Activated CD8-positive, alpha-beta memory T cell treated with anti-CD3 and anti-CD28 coated beads, Interleukin-2, amount 50 U/mL, for 1 hour (primary cell): ENCODE measurements around the gene EPHA6.
"Not testable (repeated sequence)": the region's sequence is repeated elsewhere in the genome, so short reads cannot be mapped to it uniquely, and the experiment has no call there.

ENCODE experiments used
- DNase-seq: peaks from one replicate; pipeline ENCODE4 v3.0.0-alpha.2; 2020; ENCODE audit errors: extremely low read depth

The EPHA6 gene

DNA sequence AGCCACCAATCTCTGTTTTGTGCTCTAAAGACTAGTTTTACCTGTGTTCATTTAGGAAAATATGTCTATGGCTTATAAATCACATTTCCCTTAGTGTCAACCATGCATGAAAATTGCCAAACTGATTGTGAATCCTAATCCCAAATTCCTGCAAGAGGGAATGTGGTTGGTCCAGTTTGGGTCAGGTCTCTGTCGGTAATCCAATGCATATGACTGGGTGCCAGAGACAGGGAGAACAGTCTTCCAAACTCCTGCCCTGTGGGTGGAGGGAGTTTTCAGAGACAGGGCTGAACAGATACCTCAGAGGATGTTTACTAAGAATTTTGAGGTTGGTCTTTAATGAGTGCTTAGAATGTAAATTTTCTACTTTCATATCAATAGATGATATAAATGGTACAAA is 649.6 kb downstream of the EPHA6 start:
- no peak for DNase-seq

DNA sequence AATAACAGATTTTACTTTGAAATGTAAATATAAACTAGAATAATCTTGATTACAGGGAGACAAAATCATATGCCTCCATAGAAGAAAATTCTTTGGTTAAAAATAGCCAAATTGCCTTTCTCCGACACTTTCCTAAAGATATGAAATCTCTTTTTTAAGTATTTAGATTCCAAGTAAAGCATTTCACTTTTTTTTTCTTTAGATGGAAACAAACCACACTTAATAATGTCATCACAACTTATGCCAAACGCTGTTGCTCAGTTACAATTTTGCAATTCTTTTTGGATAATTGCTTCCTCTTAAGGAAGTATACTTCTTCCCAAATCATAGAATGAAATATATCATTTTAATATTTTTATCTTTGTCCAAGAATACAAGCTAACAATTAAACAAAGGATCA is 656.1 kb downstream of the EPHA6 start:
- no peak for DNase-seq

DNA sequence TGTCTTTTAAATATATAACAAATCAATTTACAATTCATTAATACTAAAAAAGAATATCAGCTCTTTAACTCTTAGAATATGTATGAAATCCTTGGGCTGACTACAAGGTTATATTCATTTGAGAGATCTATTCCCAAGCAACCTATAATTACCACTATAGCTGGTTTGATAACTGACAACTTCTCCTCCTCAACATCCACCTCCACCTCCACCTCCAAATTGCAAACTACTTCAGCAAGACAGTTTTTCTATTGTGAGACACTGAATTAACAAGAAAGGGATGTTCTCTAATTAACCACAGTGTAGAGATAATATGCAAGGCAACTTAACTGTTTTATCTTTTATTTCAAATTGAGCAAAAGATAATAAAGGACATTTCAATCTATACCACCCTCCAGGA is 665.3 kb downstream of the EPHA6 start:
- no peak for DNase-seq

GRCh38 chr3:97480696-97481289 is 666.4 kb downstream of the EPHA6 start:
- DNase-seq = not testable (repeated sequence)

DNA sequence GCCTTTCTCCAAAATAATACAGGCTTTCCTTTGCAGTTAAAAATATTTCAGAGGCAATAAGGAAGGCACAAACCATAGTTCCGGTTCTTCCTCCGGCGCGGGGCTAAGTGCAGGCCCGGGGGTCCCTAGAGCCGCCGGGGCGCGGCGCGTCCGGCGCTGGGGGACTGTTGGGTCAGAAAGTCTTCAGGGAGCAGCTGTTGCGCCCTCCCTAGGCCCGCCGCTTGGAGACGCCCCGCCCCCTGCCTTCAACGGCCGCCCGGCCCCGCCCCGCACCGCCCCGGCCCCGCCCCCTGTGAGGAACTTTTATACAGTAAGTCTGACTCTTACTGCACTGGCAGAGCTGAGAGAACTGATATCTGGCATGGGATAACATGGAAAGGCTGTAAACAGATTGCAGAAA is 667.0 kb downstream of the EPHA6 start:
- DNase-seq = no peak

DNA sequence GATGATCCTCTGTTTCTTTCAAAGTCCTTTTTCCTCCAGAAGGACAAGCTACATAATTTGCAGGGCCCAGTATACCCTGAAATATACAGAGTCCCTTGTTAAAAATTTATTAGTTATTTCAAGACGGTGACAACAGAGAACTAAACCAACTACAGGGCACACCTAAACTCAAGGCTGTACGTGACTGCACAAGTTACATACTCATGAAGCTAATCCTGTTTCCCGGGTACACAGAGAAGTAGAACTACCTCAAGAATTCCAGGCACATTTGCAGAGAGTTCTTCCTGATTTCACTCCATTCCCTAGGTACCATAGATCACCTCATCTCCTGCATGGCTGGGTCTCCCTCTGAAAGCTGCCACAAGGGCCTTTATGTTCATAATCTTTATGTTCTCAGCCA is 670.8 kb downstream of the EPHA6 start:
- DNase-seq = no peak

GRCh38 chr3:97487587-97487986 is 673.2 kb downstream of the EPHA6 start:
- no peak for DNase-seq

DNA sequence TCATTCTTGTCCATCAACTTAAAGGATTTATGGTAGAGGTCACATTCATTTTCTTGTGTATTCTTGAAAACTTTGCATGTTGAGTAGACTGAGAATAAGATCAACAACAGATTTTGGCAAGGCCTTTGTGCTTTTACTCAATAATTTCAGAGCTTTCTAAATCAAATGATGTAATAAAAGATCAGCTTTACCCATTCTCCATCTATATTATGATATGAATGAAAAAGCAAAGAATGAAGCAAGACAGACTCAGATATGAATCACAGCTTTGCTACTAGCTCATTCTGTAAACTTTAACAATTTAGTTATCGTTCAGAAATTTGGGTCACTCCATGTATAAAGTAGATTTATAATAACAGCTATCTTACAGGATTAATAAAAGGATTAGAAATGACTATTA is 674.3 kb downstream of the EPHA6 start:
- no peak for DNase-seq

GRCh38 chr3:97495896-97496295 is 681.5 kb downstream of the EPHA6 start:
- no peak for DNase-seq

DNA sequence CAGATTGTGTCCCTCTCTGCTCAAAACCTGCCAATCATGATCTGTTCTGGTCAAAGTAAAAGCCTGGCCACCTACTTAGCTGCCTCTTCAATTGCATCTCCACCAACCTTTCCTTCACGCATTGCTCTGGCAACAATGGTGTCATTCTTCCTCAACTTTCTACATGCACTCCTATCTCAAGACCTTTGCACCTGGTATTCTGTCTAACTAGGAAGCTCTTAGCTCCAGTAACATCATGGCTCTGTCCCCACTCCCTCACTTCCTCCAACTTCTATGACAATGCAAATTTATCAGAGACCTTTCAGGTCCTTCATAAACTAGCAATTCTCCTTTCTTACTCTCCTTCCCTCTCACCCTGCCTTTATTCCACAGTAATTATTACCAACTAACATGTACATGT is 682.7 kb downstream of the EPHA6 start:
- DNase-seq = no peak

- no peak for DNase-seq
Measured at GRCh38 chr3:97504463-97504862, 690.1 kb downstream of the EPHA6 start.

DNA sequence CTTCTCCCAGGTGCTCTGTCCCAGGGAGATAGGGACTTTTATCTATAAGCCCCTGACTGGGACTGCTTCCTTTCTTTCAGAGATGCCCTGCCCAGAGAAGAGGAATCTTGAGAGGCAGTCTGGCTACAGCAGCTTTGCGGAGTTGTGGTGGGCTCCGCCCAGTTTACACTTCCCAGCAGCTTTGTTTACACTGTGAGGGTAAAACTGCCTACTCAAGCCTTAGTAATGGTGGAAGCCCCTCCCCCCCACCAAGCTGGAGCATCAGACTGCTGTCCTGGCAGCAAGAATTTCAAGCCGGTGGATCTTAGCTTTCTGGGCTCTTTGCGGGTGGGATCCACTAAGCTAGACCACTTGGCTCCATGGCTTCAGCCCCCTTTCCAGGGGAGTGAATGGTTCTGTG is 696.4 kb downstream of the EPHA6 start:
- DNase-seq = no peak

DNA sequence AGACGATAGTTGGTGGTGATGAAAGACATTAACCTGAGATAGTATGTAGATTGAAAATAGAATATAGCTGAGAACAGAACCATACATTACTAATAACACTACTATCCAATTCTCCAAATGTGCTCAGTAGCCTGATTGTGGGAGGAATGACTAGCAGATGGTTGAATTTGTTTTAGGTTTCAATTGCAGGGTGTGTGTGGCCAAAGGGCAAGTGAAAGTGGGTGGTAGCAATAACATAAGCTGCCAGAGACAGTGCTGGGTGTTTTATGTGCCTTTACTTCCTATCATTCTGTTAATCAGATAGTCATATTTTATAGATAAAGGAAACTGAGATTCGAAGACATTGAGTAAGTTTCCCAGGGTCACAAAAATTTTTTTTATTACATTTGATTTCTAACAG is 700.7 kb downstream of the EPHA6 start:
- DNase-seq = no peak

DNA sequence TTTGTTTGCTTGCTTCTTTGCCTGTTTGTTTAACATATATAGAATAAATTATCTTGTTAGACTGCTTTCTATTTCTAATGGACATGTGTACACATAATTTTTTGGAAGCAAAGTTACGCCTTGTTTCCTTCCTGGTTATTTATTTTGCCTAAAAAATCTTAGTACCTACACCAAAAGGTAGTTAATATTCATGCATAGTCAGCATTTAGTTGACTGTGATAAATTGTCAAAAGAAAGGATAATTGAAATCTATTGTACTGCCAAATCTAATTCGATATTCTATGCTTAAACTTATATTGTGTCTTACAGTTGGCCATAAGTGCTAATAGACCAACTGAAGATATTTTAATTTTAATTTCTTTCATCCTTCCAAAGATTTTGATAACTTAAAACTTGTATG is 716.3 kb downstream of the EPHA6 start:
- no peak for DNase-seq

DNA sequence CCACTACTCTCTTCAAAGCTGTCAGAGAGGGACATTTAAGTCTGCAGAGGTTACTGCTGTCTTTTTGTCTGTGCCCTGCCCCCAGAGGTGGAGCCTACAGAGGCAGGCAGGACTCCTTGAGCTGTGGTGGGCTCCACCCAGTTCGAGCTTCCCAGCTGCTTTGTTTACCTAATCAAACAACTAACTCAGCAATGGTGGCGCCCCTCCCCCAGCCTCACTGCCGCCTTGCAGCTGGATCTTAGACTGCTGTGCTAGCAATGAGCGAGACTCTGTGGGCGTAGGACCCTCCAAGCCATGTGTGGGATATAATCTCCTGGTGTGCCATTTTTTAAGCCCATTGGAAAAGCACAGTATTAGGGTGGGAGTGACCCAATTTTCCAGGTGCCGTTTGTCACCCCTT is 733.2 kb downstream of the EPHA6 start:
- not testable (repeated sequence) for DNase-seq

DNA sequence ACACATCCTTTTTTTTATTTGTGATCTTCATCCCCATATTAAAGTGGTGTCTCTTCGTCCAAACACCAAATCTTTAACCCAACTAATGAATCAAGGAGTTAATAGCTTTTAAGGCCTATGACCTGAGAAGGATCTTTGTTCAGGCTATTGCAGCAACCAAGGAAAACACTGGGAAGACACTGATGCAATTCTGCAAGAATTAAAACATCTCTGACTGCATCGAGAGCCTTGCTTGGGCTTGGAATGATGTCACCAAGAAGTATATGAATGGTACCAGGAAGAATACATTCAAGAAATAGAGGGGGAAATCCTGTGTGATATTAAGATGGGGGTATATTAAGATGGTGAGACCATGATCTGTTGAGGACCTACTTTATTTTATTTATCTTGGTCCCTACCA is 736.0 kb downstream of the EPHA6 start:
- no peak for DNase-seq

DNA sequence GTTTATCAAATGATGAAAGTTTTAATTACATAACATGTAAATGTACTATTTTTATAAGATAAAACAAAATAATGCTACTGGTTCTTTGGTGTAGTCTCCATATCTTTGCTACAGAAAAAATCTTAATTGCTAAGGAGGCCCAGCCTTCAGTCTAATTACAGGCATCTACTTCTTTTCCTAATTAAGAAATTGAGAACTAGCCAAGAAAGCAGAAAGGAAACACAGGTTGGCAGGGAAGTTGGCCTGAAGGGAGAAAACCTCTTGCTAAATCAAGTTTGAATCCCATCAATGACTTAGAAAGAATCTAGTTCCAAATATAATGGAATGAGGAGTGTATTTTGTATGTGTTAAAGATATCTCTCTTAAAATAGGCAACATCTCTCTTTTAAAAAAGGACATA is 737.8 kb downstream of the EPHA6 start:
- no peak for DNase-seq

- no peak for DNase-seq
Measured at GRCh38 chr3:97575742-97576141, 761.3 kb downstream of the EPHA6 start.

- no peak for DNase-seq
Measured at GRCh38 chr3:97576221-97576620, 761.8 kb downstream of the EPHA6 start.

- DNase-seq = no peak
Measured at GRCh38 chr3:97579365-97579764, 765.0 kb downstream of the EPHA6 start.

- DNase-seq = no peak
Measured at GRCh38 chr3:97610626-97611025, 796.2 kb downstream of the EPHA6 start.

DNA sequence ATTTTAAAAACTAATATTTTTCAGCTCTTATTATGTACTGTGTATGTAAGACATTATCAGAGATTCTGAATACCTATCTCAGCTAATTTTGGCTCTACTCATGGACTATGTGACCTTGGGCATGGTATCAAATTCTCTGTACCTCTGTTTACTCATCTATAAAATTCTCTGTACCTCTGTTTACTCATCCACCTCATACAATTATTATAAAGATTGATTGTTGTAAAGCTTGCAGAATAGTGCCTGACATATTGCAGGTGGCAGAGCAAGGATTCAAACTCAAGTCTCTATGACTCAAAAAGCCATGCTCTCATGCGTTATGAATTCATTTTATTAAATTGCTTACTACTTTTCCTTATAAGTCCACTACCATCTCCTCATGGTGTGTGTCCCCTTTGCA is 798.2 kb downstream of the EPHA6 start:
- DNase-seq = no peak

DNA sequence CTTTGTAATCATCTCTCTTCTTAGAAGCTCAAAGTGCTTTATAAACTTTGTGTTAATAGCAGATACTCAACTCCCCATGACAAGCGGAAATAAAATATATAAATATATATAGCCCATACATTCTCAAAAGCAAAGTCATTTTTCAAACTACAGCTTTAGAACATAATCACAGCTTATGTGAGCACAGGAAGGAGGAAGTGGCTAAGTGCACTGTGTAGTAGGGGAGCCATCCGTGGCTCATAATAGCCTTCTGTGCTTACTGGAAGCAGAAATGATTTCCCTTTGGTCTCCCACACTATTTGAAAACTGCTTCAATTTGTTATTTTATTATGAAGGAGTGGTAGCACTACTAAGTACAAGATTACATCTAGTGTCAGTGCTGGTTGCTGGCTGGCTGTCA is 798.7 kb downstream of the EPHA6 start:
- no peak for DNase-seq

DNA sequence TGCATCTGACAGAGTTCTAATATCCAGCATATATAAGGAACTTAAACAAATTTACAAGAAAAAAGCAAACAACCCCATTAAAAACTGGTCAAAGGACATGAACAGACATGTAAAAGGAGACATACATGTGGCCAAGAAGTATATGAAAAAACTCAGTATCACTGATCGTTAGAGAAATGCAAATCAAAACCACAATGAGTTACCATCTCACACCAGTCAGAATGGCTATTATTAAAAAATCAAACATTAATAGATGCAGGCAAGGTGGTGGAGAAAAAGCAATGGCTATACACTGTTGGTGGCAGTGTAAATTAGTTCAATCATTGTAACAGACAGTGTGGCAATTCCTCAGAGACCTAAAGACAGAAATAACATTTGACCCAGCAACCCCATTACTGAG is 806.1 kb downstream of the EPHA6 start:
- not testable (repeated sequence) for DNase-seq

DNA sequence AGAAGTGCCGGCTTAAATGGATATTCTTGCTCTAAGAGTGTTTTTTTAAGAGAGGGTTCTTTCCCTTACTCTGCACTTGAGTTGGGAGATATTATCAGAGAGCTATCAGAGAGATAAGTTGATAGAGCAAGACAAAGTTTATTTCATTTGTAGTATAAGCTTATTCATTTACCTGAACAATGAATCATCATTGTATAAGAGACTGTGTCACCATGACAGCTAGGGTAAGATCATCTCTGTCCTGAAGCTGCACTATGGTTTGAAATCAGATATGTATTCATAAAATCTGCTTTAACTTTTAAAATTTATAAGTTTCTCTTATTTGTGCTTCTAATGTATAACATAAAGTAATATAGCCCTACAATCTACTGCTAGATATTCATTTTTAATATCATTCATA is 822.1 kb downstream of the EPHA6 start:
- DNase-seq = no peak
